Aorta (tissue), 5 donors: Measurements from ENCODE around the gene NRROS. TPM values are rescaled to one million over a fixed set of nuclear protein-coding genes. Genes with fewer than 3 reads are reported as not detected.
"Not testable (repeated sequence)": the region's sequence is repeated elsewhere in the genome, so short reads cannot be mapped to it uniquely, and the experiment has no call there.

Source experiments
- ATAC-seq: fragments of 200-7000 bp; cut with Tn5 transposase; one replicate; pipeline ENCODE4 v1.9.1; 2022; ENCODE audit warnings: moderate library complexity; ENCODE audit not compliant: low FRiP score
- DNase-seq, 2 donors: peaks; one replicate each; pipeline ENCODE4 v3.0.0-alpha.2; 2020
- H3K27ac ChIP-seq, 2 donors: one replicate each; pipeline ENCODE4 v1.5.1; 2013; ENCODE audit warnings: low read length in 2 of 2, mild to moderate bottlenecking in 2 of 2, moderate library complexity in 2 of 2, control low read depth in 1 of 2, inconsistent platforms in 1 of 2, low read depth in 1 of 2
- H3K27me3 ChIP-seq, 2 donors: one replicate each; pipeline ENCODE4 v1.6.1; 2013; ENCODE audit warnings: control low read depth in 1 of 2, low read length in 1 of 2, mild to moderate bottlenecking in 1 of 2, moderate library complexity in 1 of 2; ENCODE audit not compliant: insufficient read depth in 2 of 2, control insufficient read depth in 1 of 2
- H3K36me3 ChIP-seq, 2 donors: one replicate each; pipeline ENCODE4 v1.6.1; 2013; ENCODE audit warnings: control low read depth in 1 of 2, low read length in 1 of 2, mild to moderate bottlenecking in 1 of 2; ENCODE audit not compliant: insufficient read depth in 2 of 2, control insufficient read depth in 1 of 2
- H3K4me1 ChIP-seq, 2 donors: one replicate each; pipeline ENCODE4 v1.6.1; 2013; ENCODE audit warnings: low read length in 2 of 2, control low read depth in 1 of 2, mild to moderate bottlenecking in 1 of 2, moderate library complexity in 1 of 2; ENCODE audit not compliant: insufficient read depth in 2 of 2, control insufficient read depth in 1 of 2
- H3K4me3 ChIP-seq, 2 donors: one replicate each; pipeline ENCODE4 v1.5.1; 2013; ENCODE audit warnings: low read length in 2 of 2, control low read depth in 1 of 2, mild to moderate bottlenecking in 1 of 2
- H3K9me3 ChIP-seq: one replicate; pipeline ENCODE4 v1.6.1; 2013; ENCODE audit warnings: mild to moderate bottlenecking, low read length; ENCODE audit not compliant: control insufficient read depth
- whole genome bisulfite sequencing, 2 donors: extraction: QIAGEN DNeasy Blood & Tissue Kit; methylation state at CpG; one replicate each; pipeline ENCODE4 v1.1.7; 2013; 5-methylcytosine and 5-hydroxymethylcytosine counted together
- intact Hi-C, 2 donors: fragments of 100-400 bp; cut with DNase I; formaldehyde crosslinking; loops; one replicate each; pipeline versions ENCODE4 v1.14.2 to v1.15.0; 2022
- polyA plus RNA-seq, 2 donors: library from polyadenylated mRNA; stranded (reverse); fragments of 200-250 nt; gene quantifications; one replicate each; pipeline ENCODE4 v1.2.3, GENCODE V29; 2013
- total RNA-seq, 2 donors: library from RNA; stranded (reverse); fragmentation: NEBNext Ultra II Directional; extraction: Animal tissue kit (Norgen Biotek cat#: 25700); gene quantifications; one replicate each; pipeline ENCODE4 v1.2.1, GENCODE V29; 2021
- donor health status: healthy with polysubstance abuse.
- donor health status: Bipolar disorder and iron deficiency.
- donor health status: DM: no; HTN: no; CAD: no.
- donor health status: DM: no; HTN: no; CAD: no.
- donor health status: DM: yes; HTN: yes; CAD: no.

NRROS gene
- total and polyA plus RNA-seq, 4 donors: 0.43 to 17.3 (median 4.8) TPM

- DNase-seq: no peak
- WGBS, 2 donors: 8 to 10% methylated on average over 5 of the region's 5 CpGs
- peak; percentile 8 for ATAC-seq
- intact Hi-C loops: no loop called here
- no peak overlapping the region for H3K27ac ChIP-seq
- H3K4me3 ChIP-seq: no peak overlapping the region
- H3K4me1 ChIP-seq: no peaks in the 10 kb centered on the region
- no peaks in the 10 kb centered on the region for H3K27me3 ChIP-seq
- no peaks in the 10 kb centered on the region for H3K36me3 ChIP-seq
- H3K9me3 ChIP-seq: no peaks in the 10 kb centered on the region
Measured at GRCh38 chr3:196631682-196632045, 7.8 kb upstream of the NRROS start.

DNA sequence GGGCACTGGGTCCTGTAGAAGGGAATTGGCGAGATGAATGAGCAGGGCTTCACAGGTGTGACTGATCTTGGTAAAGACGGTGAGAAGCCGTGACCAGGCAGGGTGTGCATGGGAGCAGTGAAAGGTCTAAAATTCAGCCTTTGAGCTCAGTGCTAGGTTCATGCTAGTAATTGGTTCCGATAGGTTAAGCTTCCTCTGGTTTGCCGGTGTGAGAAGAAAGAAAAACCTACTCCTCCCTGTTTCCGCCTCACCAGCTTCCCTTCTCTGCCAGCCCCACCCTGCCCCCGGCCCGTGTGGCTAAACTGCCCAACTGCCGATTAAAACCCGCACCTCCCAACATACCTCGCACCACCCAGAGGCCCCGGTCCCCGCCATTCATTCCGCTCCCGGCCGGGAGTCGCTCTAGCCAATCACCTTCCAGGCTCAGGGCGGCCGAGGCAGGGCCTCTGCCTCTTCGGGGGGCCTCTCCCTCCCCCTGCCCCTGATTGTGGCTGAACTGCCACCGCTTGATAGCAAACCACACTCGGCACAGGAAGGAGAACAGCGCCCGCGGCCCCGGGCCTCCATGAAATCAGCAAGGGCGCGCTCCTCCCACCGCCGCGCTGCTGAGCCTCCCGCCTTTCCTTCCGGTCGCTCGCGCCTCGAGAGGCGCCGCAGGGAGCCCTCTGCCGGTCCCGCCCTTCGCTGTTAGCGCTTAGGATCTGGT lies 7.3 kb upstream of the NRROS start:
- 1% methylated on average over 42 to 43 of the region's 43 CpGs for WGBS, 2 donors
- Histone ChIP-seq H3K27ac (no peak overlapping the region), H3K36me3 (no peaks in the 10 kb centered on the region), H3K9me3 (no peaks in the 10 kb centered on the region), H3K4me1 (no peaks in the 10 kb centered on the region), H3K4me3 (peak overlapping the region; percentile 22 to 58), H3K27me3 (no peaks in the 10 kb centered on the region)
- DNase-seq (peak; percentile 91 to 94), ATAC-seq (peak; percentile 93)
- intact Hi-C loops: no loop called here

GRCh38 chr3:196633555-196634151 lies 5.8 kb upstream of the NRROS start:
- H3K27ac ChIP-seq: no peak overlapping the region
- no peaks in the 10 kb centered on the region for H3K36me3 ChIP-seq
- H3K9me3 ChIP-seq: no peaks in the 10 kb centered on the region
- WGBS, 2 donors: 94 to 97% methylated on average over 12 of the region's 12 CpGs
- H3K4me3 ChIP-seq: no peak overlapping the region
- DNase-seq (no peak), ATAC-seq (no peak)
- no peaks in the 10 kb centered on the region for H3K27me3 ChIP-seq
- H3K4me1 ChIP-seq: no peaks in the 10 kb centered on the region
- intact Hi-C loops: no loop called here

DNA sequence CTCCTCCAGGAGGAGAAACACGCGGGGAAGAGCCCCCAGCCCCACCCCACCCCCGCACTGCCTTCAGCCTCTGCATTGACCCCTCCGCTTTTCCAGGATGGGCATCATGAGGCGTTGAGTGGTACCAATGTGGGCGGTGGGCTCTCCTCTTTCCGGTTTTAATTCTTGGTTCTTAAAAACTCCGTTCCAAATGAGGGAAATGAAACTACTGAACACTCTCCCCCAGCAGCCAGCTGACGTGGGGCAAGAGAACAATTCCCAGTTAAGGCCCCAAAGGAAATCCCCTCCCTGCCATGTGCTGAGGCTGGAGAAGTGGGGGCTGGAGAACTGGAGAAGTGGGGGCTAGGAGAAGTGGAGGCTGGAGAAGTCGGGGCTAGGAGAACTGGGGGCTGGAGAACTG lies 5.3 kb upstream of the NRROS start:
- no peaks in the 10 kb centered on the region for H3K9me3 ChIP-seq
- H3K27me3 ChIP-seq: no peaks in the 10 kb centered on the region
- H3K27ac ChIP-seq: no peak overlapping the region
- 77 to 82% methylated on average over 10 of the region's 10 CpGs for WGBS, 2 donors
- no peak for ATAC-seq
- H3K4me3 ChIP-seq: no peak overlapping the region
- no peaks in the 10 kb centered on the region for H3K36me3 ChIP-seq
- intact Hi-C loops: no loop called here
- no peaks in the 10 kb centered on the region for H3K4me1 ChIP-seq
- peak in 1 of 2 donors; percentile 77 for DNase-seq

GRCh38 chr3:196634829-196635228 lies 4.7 kb upstream of the NRROS start:
- intact Hi-C loops: no loop called here
- WGBS, 2 donors: 68 to 74% methylated on average over 7 of the region's 7 CpGs
- ATAC-seq (no peak), DNase-seq (no peak)
- H3K9me3 ChIP-seq: no peaks in the 10 kb centered on the region
- H3K27me3 ChIP-seq: no peaks in the 10 kb centered on the region
- H3K4me3 ChIP-seq: no peak overlapping the region
- no peaks in the 10 kb centered on the region for H3K36me3 ChIP-seq
- no peak overlapping the region for H3K27ac ChIP-seq
- H3K4me1 ChIP-seq: no peaks in the 10 kb centered on the region

GRCh38 chr3:196636369-196637349 lies 2.8 kb upstream of the NRROS start:
- Histone ChIP-seq H3K9me3 (no peaks in the 10 kb centered on the region), H3K27me3 (no peaks in the 10 kb centered on the region), H3K4me1 (no peaks in the 10 kb centered on the region), H3K4me3 (no peak overlapping the region), H3K27ac (no peak overlapping the region), H3K36me3 (no peaks in the 10 kb centered on the region)
- WGBS, 2 donors: 56 to 67% methylated on average over 20 of the region's 20 CpGs
- ATAC-seq: no peak
- peak in 1 of 2 donors; percentile 75 for DNase-seq
- intact Hi-C loops: no loop called here

DNA sequence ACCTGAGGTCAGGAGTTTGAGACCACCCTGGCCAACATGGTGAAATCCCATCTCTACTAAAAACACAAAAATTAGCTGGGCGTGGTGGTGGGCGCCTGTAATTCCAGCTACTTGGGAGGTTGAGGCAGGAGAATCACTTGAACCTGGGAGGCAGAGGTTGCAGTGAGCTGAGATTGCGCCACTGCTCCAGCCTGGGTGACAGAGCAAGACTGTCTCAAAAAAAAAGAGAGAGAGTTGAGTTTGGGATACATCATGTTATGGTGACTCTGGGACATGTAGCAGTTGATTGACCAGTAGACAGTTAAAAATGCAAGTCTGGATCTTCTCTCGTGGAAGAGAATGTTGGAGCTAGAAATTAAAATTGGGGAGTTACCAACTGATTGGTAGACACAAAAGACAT lies 1.6 kb upstream of the NRROS start:
- intact Hi-C loops, H3K27ac ChIP-seq, H3K27me3 ChIP-seq, ATAC-seq, DNase-seq, H3K4me3 ChIP-seq, H3K36me3 ChIP-seq, H3K4me1 ChIP-seq, H3K9me3 ChIP-seq: not testable (repeated sequence)
- 88 to 90% methylated on average over 4 of the region's 4 CpGs for WGBS, 2 donors

- Histone ChIP-seq H3K27me3 (no peaks in the 10 kb centered on the region), H3K27ac (no peak overlapping the region), H3K4me3 (no peak overlapping the region), H3K9me3 (no peaks in the 10 kb centered on the region), H3K4me1 (no peaks in the 10 kb centered on the region), H3K36me3 (no peaks in the 10 kb centered on the region)
- intact Hi-C loops: no loop called here
- ATAC-seq (no peak), DNase-seq (no peak)
- WGBS, 2 donors: 49 to 52% methylated on average over 18 to 19 of the region's 19 CpGs
Measured at GRCh38 chr3:196638861-196639482, 522 bp upstream of the NRROS start.
